Esophagus muscularis mucosa (tissue), 4 donors: ENCODE results near the gene PDE4A. TPM values are rescaled to one million over a fixed set of nuclear protein-coding genes. Genes with fewer than 3 reads are reported as not detected.
"Not testable (repeated sequence)": the region's sequence is repeated elsewhere in the genome, so short reads cannot be mapped to it uniquely, and the experiment has no call there.

ENCODE experiments used
- DNase-seq: peaks from one replicate; pipeline ENCODE4 v3.0.0-alpha.2; 2017; ENCODE audit errors: extremely low spot score
- H3K27ac ChIP-seq, 4 donors: fragments of 200-600 bp; sonication (generic); replicated peaks in 1 of 4; 1 replicate in 3 of 4; 2 replicates in 1 of 4; pipeline ENCODE4 v1.5.1; 2016 to 2019; ENCODE audit warnings: mild to moderate bottlenecking in 1 of 4
- H3K27me3 ChIP-seq, 4 donors: fragments of 200-600 bp; sonication (generic); one replicate each; pipeline versions ENCODE4 v1.5.1 to v1.6.0; 2016 to 2019
- H3K36me3 ChIP-seq, 4 donors: fragments of 200-600 bp; sonication (generic); one replicate each; pipeline ENCODE4 v1.5.1; 2016 to 2019
- H3K4me1 ChIP-seq, 4 donors: fragments of 200-600 bp; sonication (generic); one replicate each; pipeline ENCODE4 v1.5.1; 2016 to 2019
- H3K4me3 ChIP-seq, 4 donors: fragments of 200-600 bp; sonication (generic); 1 replicate in 2 of 4; 2 replicates in 2 of 4; pipeline ENCODE4 v1.5.1; 2016 to 2019; ENCODE audit warnings: mild to moderate bottlenecking in 4 of 4, moderate library complexity in 1 of 4
- H3K9me3 ChIP-seq, 4 donors: fragments of 200-600 bp; sonication (generic); 1 replicate in 3 of 4; 2 replicates in 1 of 4; pipeline ENCODE4 v1.5.1; 2016 to 2019
- CTCF ChIP-seq, 3 experiments: fragments of 200-600 bp in 2 of 3; fragments of 450-650 bp in 1 of 3; sonication (generic) in 2 of 3; IDR thresholded peaks; one replicate each; pipeline ENCODE4 v1.5.1; 2017 to 2019; ENCODE audit warnings: antibody characterized with exemption in 3 of 3, mild to moderate bottlenecking in 2 of 3, moderate library complexity in 1 of 3
- EP300 ChIP-seq: sonication (generic); formaldehyde crosslinking; IDR thresholded peaks from one replicate; pipeline ENCODE4 v1.6.1; 2017; ENCODE audit warnings: antibody characterized with exemption
- POLR2A ChIP-seq: fragments of 450-650 bp; IDR thresholded peaks from one replicate; pipeline ENCODE4 v1.6.1; 2017; ENCODE audit warnings: antibody characterized with exemption, moderate library complexity, mild to moderate bottlenecking, low read depth
- POLR2AphosphoS5 ChIP-seq, 2 donors: sonication (generic); formaldehyde crosslinking; IDR thresholded peaks; one replicate each; pipeline ENCODE4 v1.6.1; 2017; ENCODE audit warnings: antibody characterized with exemption in 2 of 2
- WGBS: methylation state at CpG from one replicate; pipeline ENCODE4 v1.1.5; 2018; 5-methylcytosine and 5-hydroxymethylcytosine counted together
- intact Hi-C: fragments of 100-400 bp; cut with DNase I; formaldehyde crosslinking; loops from one replicate; pipeline ENCODE4 v1.15.1; 2023
- total RNA-seq, 4 donors: library from RNA; depleted of rRNA; stranded (reverse); fragments of >200 nt; gene quantifications; one replicate each; pipeline versions ENCODE4 v1.1.0 to v1.2.1, GENCODE V29; 2016

PDE4A gene
- 10 to 100 TPM; 11.6 to 24.5 (median 14.1) TPM for total RNA-seq

GRCh38 chr19:10420444-10421239 lies at the start of gene PDE4A:
Gene PDE4A, plus strand, starts transcription at chr19:10420538. Its CDS starts 227 bp downstream, at chr19:10420765.
- DNase-seq, result no peak
- 0% methylated on average over 17 of the region's 104 CpGs for WGBS
- H3K27me3 ChIP-seq, result peaks cover 14 to 100% (median 85%) of the 10 kb centered on the region in 4 donors
- intact Hi-C loops, result no loop called here
- no peaks in the 10 kb centered on the region for H3K36me3 ChIP-seq
- H3K4me3 ChIP-seq, result peak within 1 kb of the TSS; percentile 27 to 42 (median 34)
- TF ChIP-seq EP300 (no peak), CTCF (IDR thresholded peaks at IDR 0.05) (peak in 1 of 3 experiments; percentile 9), POLR2AphosphoS5 (IDR thresholded peaks at IDR 0.05) (no peak), POLR2A (no peak)
- H3K9me3 ChIP-seq, result no peaks in the 10 kb centered on the region
- H3K27ac ChIP-seq, result no peak within 1 kb of the TSS
- H3K4me1 ChIP-seq, result peaks cover 47 to 74% (median 57%) of the 10 kb centered on the region in 4 donors

GRCh38 chr19:10372690-10373089 lies 47.6 kb upstream of the PDE4A start:
- Histone ChIP-seq H3K27ac (no peak overlapping the region), H3K9me3 (no peaks in the 10 kb centered on the region), H3K4me1 (no peaks in the 10 kb centered on the region), H3K4me3 (no peak overlapping the region), H3K36me3 (peaks cover 26 to 87% (median 78%) of the 10 kb centered on the region in 4 donors), H3K27me3 (no peaks in the 10 kb centered on the region)
- TF ChIP-seq EP300, result no peak
- no peak for TF ChIP-seq POLR2A
- TF ChIP-seq POLR2AphosphoS5 (IDR thresholded peaks at IDR 0.05), result no peak
- TF ChIP-seq CTCF (IDR thresholded peaks at IDR 0.05), result no peak
- 89% methylated on average over 3 of the region's 3 CpGs for WGBS
- intact Hi-C loops, result no loop called here
- DNase-seq, result no peak

GRCh38 chr19:10374931-10375330 lies 45.4 kb upstream of the PDE4A start:
- WGBS, result 80% methylated on average over 5 of the region's 5 CpGs
- Histone ChIP-seq H3K27ac (no peak overlapping the region), H3K36me3 (peaks cover 20 to 74% (median 67%) of the 10 kb centered on the region in 4 donors), H3K4me1 (peaks cover 5 to 19% (median 12%) of the 10 kb centered on the region in 4 donors), H3K9me3 (no peaks in the 10 kb centered on the region), H3K4me3 (no peak overlapping the region), H3K27me3 (no peaks in the 10 kb centered on the region)
- no peak for TF ChIP-seq CTCF (IDR thresholded peaks at IDR 0.05)
- TF ChIP-seq POLR2A, result no peak
- no peak for TF ChIP-seq POLR2AphosphoS5 (IDR thresholded peaks at IDR 0.05)
- intact Hi-C loops, result no loop called here
- DNase-seq, result no peak

GRCh38 chr19:10377140-10377640 lies 43.1 kb upstream of the PDE4A start:
- H3K27ac ChIP-seq, intact Hi-C loops, H3K4me3 ChIP-seq, H3K9me3 ChIP-seq, H3K27me3 ChIP-seq, DNase-seq: not testable (repeated sequence)
- Histone ChIP-seq H3K4me1 (peaks cover 11 to 30% (median 20%) of the 10 kb centered on the region in 4 donors), H3K36me3 (peaks cover 10 to 53% (median 47%) of the 10 kb centered on the region in 4 donors)
- WGBS, result 90% methylated on average over 2 of the region's 2 CpGs

GRCh38 chr19:10378124-10378523 lies 42.2 kb upstream of the PDE4A start:
- 92% methylated on average over 6 of the region's 8 CpGs for WGBS
- intact Hi-C loops, result no loop called here
- no peak for DNase-seq
- H3K36me3 ChIP-seq, result peaks cover 10 to 45% (median 39%) of the 10 kb centered on the region in 4 donors
- H3K4me3 ChIP-seq, result no peak overlapping the region
- no peaks in the 10 kb centered on the region for H3K9me3 ChIP-seq
- H3K27ac ChIP-seq, result no peak overlapping the region
- peaks cover 11 to 30% (median 20%) of the 10 kb centered on the region in 4 donors for H3K4me1 ChIP-seq
- TF ChIP-seq POLR2AphosphoS5 (IDR thresholded peaks at IDR 0.05), result no peak
- TF ChIP-seq EP300, result no peak
- no peak for TF ChIP-seq CTCF (IDR thresholded peaks at IDR 0.05)
- no peak for TF ChIP-seq POLR2A
- no peaks in the 10 kb centered on the region for H3K27me3 ChIP-seq
